ENCODE data around the gene PMEPA1.

DNA sequence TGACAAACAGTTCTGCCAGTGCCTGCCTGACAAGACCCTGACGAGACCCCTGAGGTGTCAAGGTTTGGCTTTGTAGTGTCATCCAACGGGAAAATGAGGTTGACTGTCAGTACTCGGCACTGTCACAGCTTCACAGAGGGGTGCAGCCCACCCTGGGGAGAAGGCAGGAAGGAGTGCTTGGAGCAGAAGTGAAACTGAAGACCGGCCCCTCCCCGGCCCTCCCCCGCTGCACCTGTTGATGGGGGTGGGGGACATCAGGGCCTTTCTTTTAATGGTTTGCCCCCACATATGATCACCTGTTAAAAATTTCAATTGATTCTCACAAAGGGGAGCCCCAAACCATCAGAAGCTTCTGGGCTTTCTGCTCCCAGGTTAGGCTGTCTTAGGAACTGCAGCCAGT is 6.8 kb downstream of the PMEPA1 start:
- TF ChIP-seq TAF1 (IDR thresholded peaks at IDR 0.05; ENCODE audit: low read depth, low read length) (no peak), POLR2AphosphoS5 (IDR thresholded peaks at IDR 0.05; ENCODE audit: low read depth, low read length) (no peak), POLR2A (IDR thresholded peaks at IDR 0.05; ENCODE audit: low read depth, low read length) (no peak)
